Fibroblast of mammary gland (primary cell): Measurements from ENCODE around the gene LIMS1.

Experiments used
- DNase-seq: peaks from one replicate; pipeline ENCODE4 v3.0.0-alpha.2; 2010; ENCODE audit warnings: low read depth
- H3K4me3 ChIP-seq: 2 replicates; pipeline ENCODE4 v1.5.1; 2011; ENCODE audit warnings: low read depth, mild to moderate bottlenecking, low read length, moderate library complexity; ENCODE audit not compliant: control insufficient read depth
- CTCF ChIP-seq: conservative IDR thresholded peaks from 2 replicates; pipeline ENCODE4 v1.5.1; 2011; ENCODE audit warnings: low read depth, low read length, inconsistent platforms; ENCODE audit not compliant: control insufficient read depth, insufficient read depth

The LIMS1 gene

GRCh38 chr2:108541451-108541850 lies 7.2 kb downstream of the LIMS1 start:
- DNase-seq, result no peak
- no peak overlapping the region for H3K4me3 ChIP-seq
- TF ChIP-seq CTCF, result no peak

- peak; percentile 61 for DNase-seq
- no peak for TF ChIP-seq CTCF
- H3K4me3 ChIP-seq, result no peak overlapping the region
Measured at GRCh38 chr2:108542071-108542470, 7.8 kb downstream of the LIMS1 start.

- no peak for TF ChIP-seq CTCF
- DNase-seq, result no peak
- H3K4me3 ChIP-seq, result no peak overlapping the region
Measured at GRCh38 chr2:108547606-108548005, 13.3 kb downstream of the LIMS1 start.

- no peak for TF ChIP-seq CTCF
- no peak overlapping the region for H3K4me3 ChIP-seq
- DNase-seq, result peak; percentile 42
Measured at GRCh38 chr2:108548208-108549003, 14.1 kb downstream of the LIMS1 start.

GRCh38 chr2:108552566-108552965 lies 18.3 kb downstream of the LIMS1 start:
- DNase-seq, result no peak
- no peak overlapping the region for H3K4me3 ChIP-seq
- TF ChIP-seq CTCF, result no peak

- TF ChIP-seq CTCF, result no peak
- DNase-seq, result no peak
- H3K4me3 ChIP-seq, result no peak overlapping the region
Measured at GRCh38 chr2:108553209-108553919, 19.1 kb downstream of the LIMS1 start.
